ENCODE results near the gene AGL. TPM values are rescaled to one million over a fixed set of nuclear protein-coding genes. Genes with fewer than 3 reads are reported as not detected.

The AGL gene
- total and polyA plus RNA-seq, 10 of the 15 experiments (the other 5 are each of a cell fraction or from before 2014, with no cell fraction given) = 5.6 to 21.6 (median 13.7) TPM

- no peak overlapping the region for H3K9ac ChIP-seq (ENCODE audit: control insufficient read depth, insufficient read depth, low read length)
- no peaks in the 10 kb centered on the region for H4K20me1 ChIP-seq (ENCODE audit: control insufficient read depth, insufficient read depth)
- no peak for TF ChIP-seq RCOR1 (conservative IDR thresholded peaks at IDR 0.05; ENCODE audit: low read depth, low read length)
- TF ChIP-seq SREBF1 (IDR thresholded peaks at IDR 0.05; ENCODE audit: low read length) = no peak
- TF ChIP-seq JUNB (IDR thresholded peaks at IDR 0.05) = no peak
- TF ChIP-seq CHD1 (IDR thresholded peaks at IDR 0.05; ENCODE audit: low read depth, low read length) = no peak
- no peak for TF ChIP-seq NFXL1 (IDR thresholded peaks at IDR 0.05; ENCODE audit: borderline replicate concordance)
- no peak for TF ChIP-seq ZNF592 (IDR thresholded peaks at IDR 0.05)
- no peak for TF ChIP-seq TCF3 (IDR thresholded peaks at IDR 0.05; ENCODE audit: borderline replicate concordance, insufficient read depth, low read depth, low read length)
- no peak for TF ChIP-seq NFIC (IDR thresholded peaks at IDR 0.05; ENCODE audit: low read depth, low read length)
- TF ChIP-seq BHLHE40 (IDR thresholded peaks at IDR 0.05; ENCODE audit: borderline replicate concordance in 1 of 2, low read depth in 2 of 2, low read length in 1 of 2) = no peak
- TF ChIP-seq MTA2 (IDR thresholded peaks at IDR 0.05; ENCODE audit: low read depth) = no peak
- no peak for TF ChIP-seq CUX1 (IDR thresholded peaks at IDR 0.05; ENCODE audit: insufficient replicate concordance, low read depth, low read length)
- no peak for TF ChIP-seq SUPT20H (IDR thresholded peaks at IDR 0.05; ENCODE audit: borderline replicate concordance, control insufficient read depth, low read depth, low read length)
- no peak for TF ChIP-seq SPI1 (IDR thresholded peaks at IDR 0.05; ENCODE audit: borderline replicate concordance, insufficient read depth, low read depth, low read length)
- BruUV-seq (replicated peaks) = no TSS peak
- no peak overlapping the region for H2AFZ ChIP-seq (ENCODE audit: control insufficient read depth, low read depth, low read length)
- H3K4me3 ChIP-seq = no peak overlapping the region
- DNase-seq (ENCODE audit: low read depth, low spot score) (no peak), ATAC-seq (no peak), FAIRE-seq (no peak)
- POLR2A ChIA-PET = interaction anchor here (0.6 kb wide), 1 partner anchor 280 kb away, joined by 4 read pairs; no protein-coding TSS in a partner anchor
- in situ Hi-C loops (cut with MboI) (loop anchor here (5.0 kb wide), 2 partner anchors 646 to 1056 kb away; no protein-coding TSS in a partner anchor), intact Hi-C loops (cut with micrococcal nuclease; ENCODE audit: unreplicated experiment) (loop anchor here (5.0 kb wide), 1 partner anchor 51 kb away; no protein-coding TSS in a partner anchor)
- H3K9me3 ChIP-seq (replicated peaks; ENCODE audit: control insufficient read depth, insufficient read depth, low read length) = no peaks in the 10 kb centered on the region
- CTCF ChIA-PET = interaction anchor here (0.5 to 2.0 kb wide), 10 partner anchors 26 to 1057 kb away, joined by 3 to 14 read pairs (median 4); partner anchors contain the start of gene GPR88
- H3K4me1 ChIP-seq (ENCODE audit: control insufficient read depth, insufficient read depth, low read length) = peaks cover 10% of the 10 kb centered on the region
- RAD21 ChIA-PET (ENCODE audit: unreplicated experiment) = interaction anchor here (0.9 to 1.6 kb wide), 5 partner anchors 221 to 1057 kb away, joined by 3 to 7 read pairs (median 4); no protein-coding TSS in a partner anchor
- no peak overlapping the region for H3K4me2 ChIP-seq (ENCODE audit: control insufficient read depth, insufficient read depth)
- no peaks in the 10 kb centered on the region for H3K79me2 ChIP-seq (ENCODE audit: control insufficient read depth, insufficient read depth, low read length)
- 91% methylated on average over 1 of the region's 1 CpG for WGBS (ENCODE audit: insufficient coverage, insufficient replicate concordance, low lambda C conversion rate, missing lambda C conversion rate)
- no peak overlapping the region for H3K27ac ChIP-seq (ENCODE audit: control insufficient read depth, insufficient read depth)
- SMC1A ChIA-PET (ENCODE audit: uncharacterized antibody, unreplicated experiment) = interaction anchor here (0.8 to 2.0 kb wide), 6 partner anchors 10 to 1056 kb away, joined by 3 to 9 read pairs (median 4); no protein-coding TSS in a partner anchor
- H3K27me3 ChIP-seq (replicated peaks in 1 of 2; ENCODE audit: control insufficient read depth in 2 of 2, insufficient read depth in 2 of 2, low read length in 1 of 2) = no peaks in the 10 kb centered on the region
- no peaks in the 10 kb centered on the region for H3K36me3 ChIP-seq (ENCODE audit: control insufficient read depth in 2 of 2, insufficient read depth in 2 of 2, low read length in 1 of 2)
Observed at GRCh38 chr1:99811747-99812146, 38.4 kb upstream of the AGL start.

All from GM12878 (cell line).